IPS DF 6.9 (cell line): ENCODE measurements around the gene BACH2.
"Not testable (repeated sequence)": the region's sequence is repeated elsewhere in the genome, so short reads cannot be mapped to it uniquely, and the experiment has no call there.

ENCODE experiments used
- DNase-seq: peaks from one replicate; pipeline ENCODE4 v3.0.0-alpha.2; 2013; ENCODE audit warnings: low read depth, low spot score
- H3K27ac ChIP-seq: one replicate; pipeline ENCODE4 v1.5.1; 2013; ENCODE audit warnings: low read length, control low read depth
- H3K27me3 ChIP-seq: 2 replicates; pipeline ENCODE4 v1.6.1; 2013; ENCODE audit warnings: mild to moderate bottlenecking, low read length; ENCODE audit not compliant: control insufficient read depth, insufficient read depth
- H3K36me3 ChIP-seq: 2 replicates; pipeline ENCODE4 v1.6.1; 2013; ENCODE audit warnings: low read length; ENCODE audit not compliant: control insufficient read depth, insufficient read depth
- H3K4me1 ChIP-seq: 2 replicates; pipeline ENCODE4 v1.6.1; 2013; ENCODE audit warnings: low read length; ENCODE audit not compliant: control insufficient read depth, insufficient read depth
- H3K4me3 ChIP-seq: 2 replicates; pipeline ENCODE4 v1.5.1; 2013; ENCODE audit warnings: mild to moderate bottlenecking, low read length
- H3K9me3 ChIP-seq: 2 replicates; pipeline ENCODE4 v1.6.1; 2013; ENCODE audit warnings: low read length, inconsistent platforms; ENCODE audit not compliant: control insufficient read depth, insufficient read depth
- WGBS: extraction: QIAGEN DNeasy Blood & Tissue Kit; methylation state at CpG from one replicate; pipeline ENCODE4 v1.1.7; 2013; ENCODE audit warnings: mixed read lengths, missing lambda C conversion rate; ENCODE audit not compliant: insufficient read length, insufficient coverage; 5-methylcytosine and 5-hydroxymethylcytosine counted together

The BACH2 gene

DNA sequence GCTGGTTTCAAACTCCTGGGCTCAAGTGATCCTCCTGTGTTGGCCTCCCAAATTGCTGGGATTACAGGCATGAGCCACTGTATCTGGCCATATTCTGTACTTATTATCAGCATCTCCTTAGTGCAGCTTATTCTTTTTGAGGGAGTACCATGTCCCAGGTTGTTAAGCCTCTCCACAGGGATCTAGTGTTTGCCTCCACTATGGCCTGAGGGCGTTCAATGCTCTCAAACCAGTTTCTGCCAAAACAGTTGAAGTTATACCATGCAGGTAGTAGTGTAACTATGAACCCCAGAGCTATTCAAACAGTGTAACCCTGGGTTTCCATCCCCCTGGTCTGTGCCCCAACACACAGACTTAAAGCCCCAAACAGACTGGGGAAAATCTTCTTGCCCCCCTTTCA, 81.7 kb downstream of the BACH2 start:
- Histone ChIP-seq H3K27me3 (no peaks in the 10 kb centered on the region), H3K4me3 (no peak overlapping the region), H3K9me3 (no peaks in the 10 kb centered on the region), H3K36me3 (no peaks in the 10 kb centered on the region), H3K27ac (no peak overlapping the region), H3K4me1 (peaks cover 9% of the 10 kb centered on the region; the same call in 1 of the 2 replicates)
- no CpG with 5 or more reads among the region's 1 CpG for WGBS
- DNase-seq = no peak

DNA sequence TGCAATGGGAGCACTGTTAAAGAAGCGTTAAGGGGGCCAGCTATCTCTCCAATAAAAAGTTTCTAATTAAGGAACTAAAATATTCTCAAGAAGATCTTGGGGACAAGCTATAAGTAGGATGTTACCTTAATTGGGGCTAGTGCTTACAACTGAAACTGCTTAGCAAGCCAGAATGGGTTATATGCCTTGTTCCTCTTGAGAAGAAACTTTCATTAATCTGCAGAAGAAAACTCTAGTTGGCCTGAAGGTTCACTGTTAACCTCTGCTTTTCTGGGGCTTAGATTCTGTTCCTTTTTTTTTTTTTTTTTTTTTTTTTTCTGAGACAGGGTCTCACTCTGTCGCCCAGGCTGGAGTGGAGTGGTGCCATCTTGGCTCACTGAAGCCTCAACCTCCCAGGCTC, 82.2 kb downstream of the BACH2 start:
- Histone ChIP-seq H3K4me1 (peaks cover 9% of the 10 kb centered on the region; the same call in 1 of the 2 replicates), H3K36me3 (no peaks in the 10 kb centered on the region), H3K4me3 (no peak overlapping the region), H3K9me3 (no peaks in the 10 kb centered on the region; the same call in 1 of the 2 replicates), H3K27ac (no peak overlapping the region), H3K27me3 (no peaks in the 10 kb centered on the region)
- no CpG with 5 or more reads among the region's 2 CpGs for WGBS
- DNase-seq = no peak

DNA sequence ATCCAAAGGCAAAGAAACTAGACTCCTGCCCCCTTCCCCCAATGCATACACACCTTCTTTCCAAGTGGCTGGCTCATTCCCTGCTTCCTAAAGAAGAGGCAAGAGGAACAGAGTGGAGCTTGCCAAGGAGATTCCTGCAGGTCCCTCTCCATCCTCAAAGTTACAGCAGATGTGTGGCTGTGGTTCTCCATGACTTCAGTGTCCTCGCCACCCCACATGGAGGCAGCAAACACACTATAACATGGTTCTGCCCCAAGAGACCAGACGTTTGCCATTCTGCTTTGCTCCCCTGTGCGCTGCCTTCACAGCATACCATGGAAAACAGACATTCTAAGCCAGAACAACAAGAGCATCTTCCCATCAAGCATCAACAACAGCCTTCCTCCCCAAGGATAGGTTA, 84.4 kb downstream of the BACH2 start:
- DNase-seq = no peak
- WGBS = no CpG with 5 or more reads among the region's 3 CpGs
- Histone ChIP-seq H3K36me3 (no peaks in the 10 kb centered on the region), H3K4me3 (no peak overlapping the region), H3K27me3 (no peaks in the 10 kb centered on the region), H3K27ac (no peak overlapping the region), H3K4me1 (peaks cover 4% of the 10 kb centered on the region; the same call in 1 of the 2 replicates), H3K9me3 (no peaks in the 10 kb centered on the region; the same call in 1 of the 2 replicates)

DNA sequence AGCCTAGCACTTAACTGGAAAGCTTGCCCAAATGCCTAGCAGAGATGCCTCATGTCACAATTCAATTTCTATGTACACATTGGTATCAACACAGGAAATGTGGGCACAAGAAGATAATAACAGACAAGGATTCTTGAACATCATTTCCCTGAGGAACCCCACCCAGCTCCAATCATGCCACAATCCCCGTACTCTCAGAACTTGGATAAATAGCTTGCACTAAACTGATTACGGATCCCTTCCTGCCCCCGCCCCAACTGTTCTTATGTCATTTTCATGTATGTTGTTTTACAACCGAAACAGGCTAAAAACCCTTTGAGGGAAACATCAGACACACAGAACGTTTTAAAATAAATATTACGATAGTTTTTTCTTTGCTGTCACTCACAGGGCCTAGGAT, 87.1 kb downstream of the BACH2 start:
- Histone ChIP-seq H3K4me3 (no peak overlapping the region), H3K4me1 (no peaks in the 10 kb centered on the region), H3K9me3 (no peaks in the 10 kb centered on the region; the same call in 1 of the 2 replicates), H3K36me3 (no peaks in the 10 kb centered on the region), H3K27me3 (no peaks in the 10 kb centered on the region), H3K27ac (no peak overlapping the region)
- no peak for DNase-seq
- WGBS = no CpG with 5 or more reads among the region's 6 CpGs

DNA sequence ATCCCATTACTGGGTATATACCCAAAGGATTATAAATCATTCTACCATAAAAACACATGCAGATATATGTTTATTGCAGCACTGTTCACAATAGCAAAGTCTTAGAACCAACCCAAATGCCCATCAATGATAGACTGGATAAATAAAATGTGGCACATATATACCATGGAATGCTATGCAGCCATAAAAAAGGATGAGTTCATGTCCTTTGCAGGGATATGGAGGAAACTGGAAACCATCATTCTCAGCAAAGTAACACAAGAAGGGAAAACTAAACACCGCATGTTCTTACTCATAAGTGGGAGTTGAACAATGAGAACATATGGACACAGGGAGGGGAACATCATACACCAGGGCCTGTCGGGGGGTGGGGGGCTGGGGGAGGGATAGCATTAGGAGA, 88.0 kb downstream of the BACH2 start:
- not testable (repeated sequence) for H3K27ac ChIP-seq, DNase-seq, H3K27me3 ChIP-seq, H3K4me1 ChIP-seq, H3K4me3 ChIP-seq, H3K36me3 ChIP-seq, H3K9me3 ChIP-seq
- no CpG with 5 or more reads among the region's 2 CpGs for WGBS

DNA sequence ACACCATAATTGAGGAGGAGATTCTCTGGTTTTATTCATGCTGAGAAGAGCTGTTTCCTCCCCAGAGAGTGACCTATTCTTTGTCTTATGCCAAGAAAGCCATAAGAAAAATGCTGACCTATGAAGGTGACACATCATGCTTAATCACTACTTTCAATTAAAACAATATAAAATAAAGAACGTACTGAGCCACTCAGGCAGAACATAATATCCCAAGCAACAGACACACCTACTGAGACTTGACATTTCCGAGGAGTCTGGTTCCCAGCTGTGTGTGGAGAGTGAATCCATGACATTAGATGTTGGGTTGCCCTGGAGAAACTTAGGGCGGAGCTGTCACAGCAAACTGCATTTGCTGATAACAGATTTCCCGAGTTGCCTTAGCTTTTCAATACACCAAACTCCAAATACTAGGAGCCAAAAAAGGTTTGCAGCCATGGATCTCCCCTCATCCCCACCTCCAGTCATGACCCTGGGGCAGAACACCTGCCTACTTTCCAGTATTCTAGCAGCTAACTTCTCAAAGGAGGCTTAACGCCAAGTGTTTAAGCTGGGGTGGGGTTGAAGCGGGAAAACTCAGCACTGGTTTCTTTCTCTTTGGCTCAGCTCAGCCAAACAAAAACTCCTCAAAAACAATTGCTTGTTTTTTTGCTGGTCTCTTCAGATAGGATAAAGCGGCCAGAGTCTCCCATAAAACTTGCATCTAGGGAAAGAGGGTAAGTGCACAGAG, 92.2 kb downstream of the BACH2 start:
- no peaks in the 10 kb centered on the region for H3K36me3 ChIP-seq
- no peaks in the 10 kb centered on the region for H3K27me3 ChIP-seq
- no CpG with 5 or more reads among the region's 7 CpGs for WGBS

DNA sequence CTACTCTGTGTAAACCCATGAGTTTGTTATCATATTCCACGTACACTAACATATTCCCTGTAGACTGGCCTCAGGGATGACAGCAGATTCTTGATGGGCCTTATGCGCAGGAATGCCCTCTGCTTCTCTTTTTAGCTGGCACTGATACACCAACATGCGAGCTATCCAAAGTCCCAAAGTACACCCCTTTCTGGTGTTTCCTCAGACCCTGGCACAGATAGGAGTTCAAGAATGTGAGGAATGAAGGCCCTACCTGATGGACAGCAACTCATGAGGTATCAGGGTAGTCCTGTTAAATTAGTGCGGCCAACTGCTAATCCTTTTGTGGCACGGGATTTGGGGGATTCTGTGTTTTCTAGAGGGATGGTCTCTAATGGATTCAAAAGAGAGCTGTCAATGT, 93.0 kb downstream of the BACH2 start:
- no peaks in the 10 kb centered on the region for H3K4me1 ChIP-seq
- no peak overlapping the region for H3K27ac ChIP-seq
- no peak overlapping the region for H3K4me3 ChIP-seq
- no peak for DNase-seq
- no peaks in the 10 kb centered on the region for H3K27me3 ChIP-seq
- no peaks in the 10 kb centered on the region for H3K36me3 ChIP-seq
- no peaks in the 10 kb centered on the region for H3K9me3 ChIP-seq
- WGBS = no CpG with 5 or more reads among the region's 5 CpGs

More for the DNA sequence above, 92.2 kb downstream of the BACH2 start:
- Histone ChIP-seq H3K4me3 (no peak overlapping the region), H3K27ac (no peak overlapping the region), H3K4me1 (no peaks in the 10 kb centered on the region), H3K9me3 (no peaks in the 10 kb centered on the region; the same call in 1 of the 2 replicates)
- no peak for DNase-seq

DNA sequence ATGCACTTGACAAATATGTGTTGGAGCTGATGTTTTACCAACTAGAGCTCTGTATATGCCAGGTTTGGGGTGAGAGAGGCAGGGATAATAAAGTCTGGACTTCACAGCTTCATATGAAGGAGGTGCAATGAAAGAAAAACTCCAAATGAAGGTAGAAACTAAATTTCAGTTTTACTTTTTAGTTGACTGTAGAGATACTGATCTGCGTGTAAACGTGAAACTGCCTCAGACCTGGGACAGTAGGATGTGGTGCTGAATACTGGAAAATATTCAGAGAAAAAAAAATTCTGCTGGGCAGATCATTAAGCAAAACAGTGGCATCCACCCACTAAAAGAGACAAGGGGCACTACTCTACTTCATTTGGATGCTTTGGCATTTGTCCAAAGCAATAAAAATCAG, 94.5 kb downstream of the BACH2 start:
- Histone ChIP-seq H3K4me3 (no peak overlapping the region), H3K36me3 (no peaks in the 10 kb centered on the region), H3K27me3 (no peaks in the 10 kb centered on the region), H3K27ac (no peak overlapping the region), H3K9me3 (no peaks in the 10 kb centered on the region; the same call in 1 of the 2 replicates), H3K4me1 (no peaks in the 10 kb centered on the region)
- WGBS = no CpG with 5 or more reads among the region's 2 CpGs
- no peak for DNase-seq

DNA sequence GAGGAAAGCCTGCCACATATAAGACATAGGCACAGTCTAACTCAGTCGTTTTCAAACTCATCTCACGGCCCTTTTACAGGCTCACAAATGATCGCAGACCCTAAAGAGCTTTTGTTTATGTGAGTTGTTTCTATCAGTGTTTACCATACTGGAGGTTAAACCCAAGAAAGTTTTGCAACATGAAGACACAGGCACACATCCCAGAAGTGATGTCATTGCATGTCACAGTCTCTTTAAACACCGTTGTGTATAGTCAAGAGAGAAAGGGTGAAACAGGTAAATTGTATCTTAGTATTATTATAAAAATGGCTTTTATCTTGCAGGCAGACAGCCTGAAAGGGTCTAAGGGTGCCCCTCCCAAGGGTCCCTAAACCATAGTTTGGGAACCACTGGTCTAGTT, 96.7 kb downstream of the BACH2 start:
- WGBS = no CpG with 5 or more reads among the region's 4 CpGs
- no peak overlapping the region for H3K27ac ChIP-seq
- no peaks in the 10 kb centered on the region for H3K36me3 ChIP-seq
- H3K9me3 ChIP-seq = no peaks in the 10 kb centered on the region; the same call in 1 of the 2 replicates
- no peak overlapping the region for H3K4me3 ChIP-seq
- DNase-seq = no peak
- H3K4me1 ChIP-seq = no peaks in the 10 kb centered on the region
- no peaks in the 10 kb centered on the region for H3K27me3 ChIP-seq

DNA sequence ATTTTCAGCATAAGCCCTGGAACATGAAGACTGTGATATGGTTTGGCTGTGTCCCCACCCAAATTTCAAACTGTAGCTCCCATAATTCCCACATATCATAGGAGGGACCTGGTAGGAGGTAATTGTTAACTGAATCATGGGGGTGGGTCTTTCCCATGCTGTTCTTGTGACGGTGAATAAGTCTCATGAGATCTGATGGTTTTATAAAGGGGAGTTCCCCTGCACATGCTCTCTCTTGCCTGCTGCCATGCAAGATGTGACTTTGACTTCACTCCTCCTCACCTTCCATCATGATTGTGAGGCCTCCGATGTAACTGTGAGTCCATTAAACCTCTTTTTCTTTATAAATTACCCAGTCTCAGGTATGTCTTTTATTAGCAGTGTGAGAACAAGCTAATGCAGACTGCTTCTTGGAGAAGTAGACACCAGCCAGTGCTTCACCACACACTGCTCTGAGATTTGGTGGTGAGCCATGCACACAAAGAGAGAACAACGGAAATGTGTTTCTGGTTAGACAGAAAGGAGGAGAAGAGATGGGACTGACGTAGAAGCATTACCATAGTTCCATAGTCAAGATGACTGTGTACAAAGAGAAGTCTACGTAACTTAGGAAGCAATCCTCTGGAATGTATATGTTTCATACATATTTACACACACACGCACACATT, 97.8 kb downstream of the BACH2 start:
- Histone ChIP-seq H3K9me3 (no peaks in the 10 kb centered on the region; the same call in 1 of the 2 replicates), H3K36me3 (no peaks in the 10 kb centered on the region), H3K27me3 (no peaks in the 10 kb centered on the region), H3K4me1 (no peaks in the 10 kb centered on the region), H3K4me3 (no peak overlapping the region), H3K27ac (no peak overlapping the region)
- DNase-seq = no peak
- no CpG with 5 or more reads among the region's 6 CpGs for WGBS
